Measurements from ENCODE around the gene MXD4.

DNA sequence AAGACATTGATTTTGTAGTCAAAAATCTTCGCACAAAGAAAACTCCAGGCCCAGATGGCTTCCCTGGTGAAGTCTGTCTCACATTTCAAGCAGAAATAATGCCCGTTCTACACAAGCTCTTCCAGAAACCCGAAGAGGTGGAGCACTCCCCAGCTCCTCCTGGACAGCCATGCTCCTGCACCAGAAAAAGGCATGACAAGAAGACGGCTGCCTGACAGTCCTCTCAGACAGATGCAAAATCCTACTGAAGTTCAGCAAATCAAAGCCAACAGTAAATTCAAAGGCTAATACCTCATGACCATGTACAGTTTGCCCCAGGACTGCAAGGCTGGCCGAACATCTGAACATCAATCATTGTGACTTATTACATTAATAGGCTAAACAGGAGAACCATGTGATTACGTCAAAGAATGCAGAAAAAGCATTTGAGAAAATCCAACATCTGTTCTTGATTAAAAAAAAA lies 30.8 kb upstream of the MXD4 start:
- no peak for TF ChIP-seq CTCF (IDR thresholded peaks at IDR 0.05)
- TF ChIP-seq EZH2 (IDR thresholded peaks at IDR 0.05; ENCODE audit: borderline replicate concordance, insufficient read depth, low read depth, low read length, poor library complexity, severe bottlenecking): no peak

Data from B cell (primary cell).